GM18909 (cell line): ENCODE results near the gene MGAT2.
"Not testable (repeated sequence)": the region's sequence is repeated elsewhere in the genome, so short reads cannot be mapped to it uniquely, and the experiment has no call there.

Experiments used
- ATAC-seq: cut with Tn5 transposase; IDR thresholded peaks from one replicate; pipeline ENCODE4 v1.9.1; 2021; ENCODE audit warnings: mild to moderate bottlenecking; ENCODE audit not compliant: unreplicated experiment, poor library complexity

MGAT2 gene

DNA sequence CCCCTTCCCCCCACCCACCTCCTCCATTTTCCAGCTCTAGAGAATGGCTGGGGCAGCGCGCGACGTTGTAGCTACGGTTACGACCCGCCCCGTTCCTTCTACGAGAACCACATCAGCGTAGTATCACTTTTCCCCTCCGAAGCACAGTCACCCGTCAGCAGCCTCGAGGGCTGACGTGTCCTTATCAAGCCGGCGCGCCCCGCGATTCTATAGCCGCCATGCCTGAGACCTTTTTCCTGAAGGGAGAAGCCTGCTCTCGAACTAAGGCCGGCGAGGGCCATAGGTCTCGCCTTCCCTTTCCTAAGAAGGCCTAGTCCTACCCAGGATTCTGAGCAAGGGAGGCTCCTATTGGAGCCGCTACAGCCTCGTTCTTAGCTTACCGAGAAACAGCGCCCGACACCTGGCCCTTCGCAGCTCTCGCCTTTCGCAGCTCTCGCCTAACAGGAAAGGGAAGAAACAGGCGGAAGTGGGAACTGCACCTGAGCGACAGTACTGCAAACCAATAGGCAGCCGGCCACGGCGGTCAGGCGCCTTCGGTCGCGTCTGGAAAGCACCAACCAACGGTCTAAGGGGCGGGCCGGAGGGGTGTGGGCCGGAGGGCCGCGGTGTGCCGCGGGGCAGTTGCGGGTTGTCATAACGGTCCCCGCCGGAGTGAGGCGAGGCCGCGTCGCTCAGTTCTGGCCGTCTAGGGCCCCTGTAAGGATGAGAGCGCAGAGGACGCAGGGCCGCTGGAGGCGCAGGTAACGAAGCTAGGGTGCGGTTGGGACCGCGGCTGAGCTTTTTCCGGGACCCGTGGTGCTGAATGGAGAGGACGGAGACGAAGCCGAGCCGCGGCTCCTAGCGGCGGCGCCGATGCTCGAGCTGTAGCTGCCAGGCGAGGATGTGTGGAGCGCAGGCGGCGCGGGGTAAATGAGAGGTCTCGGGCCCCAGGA lies at the start of gene MGAT2, which contains the start of gene RPL36AL:
MGAT2 (plus strand) TSS at position 618 of the 932 bp plus-strand sequence. CDS start 470 bp downstream, outside the sequence.
RPL36AL (minus strand) TSS at position 445 of the 932 bp plus-strand sequence. CDS start 1,522 bp downstream, outside the sequence.
- peak; percentile 94 for ATAC-seq

DNA sequence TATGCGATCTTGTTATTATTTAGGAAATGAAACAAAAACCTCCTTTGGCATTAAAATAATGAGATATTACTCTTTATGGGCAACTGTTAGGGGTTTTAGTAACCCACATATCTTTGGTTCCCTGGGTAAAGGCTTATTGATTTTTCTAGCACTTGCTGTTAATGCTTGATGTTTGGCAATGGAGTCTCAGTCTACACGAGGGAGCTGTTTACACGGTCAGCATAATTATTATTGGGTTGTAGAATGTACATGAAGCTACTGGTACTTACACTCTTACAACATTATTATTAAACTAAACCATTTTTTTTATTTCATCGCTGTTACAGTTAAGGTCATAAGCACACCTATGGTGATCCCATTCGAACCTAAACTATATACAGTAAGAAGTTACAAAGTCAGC lies 46.6 kb upstream of the MGAT2 start:
- ATAC-seq = no peak

DNA sequence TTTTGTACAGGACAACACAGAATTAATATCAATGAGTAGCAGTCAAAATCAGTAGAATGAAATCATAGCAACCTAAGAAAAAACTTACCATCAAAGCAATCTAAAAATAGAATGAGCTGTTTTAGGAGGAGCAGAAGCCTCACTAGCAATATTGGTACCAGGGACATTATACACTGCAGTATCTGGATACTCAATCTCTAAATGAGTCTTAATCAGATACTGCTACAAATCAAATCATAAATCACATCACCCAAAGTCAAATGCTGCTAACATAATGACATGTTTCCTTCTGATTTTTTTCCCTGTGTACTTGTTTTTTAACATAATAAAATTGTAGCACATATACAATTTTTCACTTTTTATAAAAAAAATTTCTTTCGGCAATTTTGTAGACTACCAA lies 42.5 kb upstream of the MGAT2 start:
- ATAC-seq = no peak

DNA sequence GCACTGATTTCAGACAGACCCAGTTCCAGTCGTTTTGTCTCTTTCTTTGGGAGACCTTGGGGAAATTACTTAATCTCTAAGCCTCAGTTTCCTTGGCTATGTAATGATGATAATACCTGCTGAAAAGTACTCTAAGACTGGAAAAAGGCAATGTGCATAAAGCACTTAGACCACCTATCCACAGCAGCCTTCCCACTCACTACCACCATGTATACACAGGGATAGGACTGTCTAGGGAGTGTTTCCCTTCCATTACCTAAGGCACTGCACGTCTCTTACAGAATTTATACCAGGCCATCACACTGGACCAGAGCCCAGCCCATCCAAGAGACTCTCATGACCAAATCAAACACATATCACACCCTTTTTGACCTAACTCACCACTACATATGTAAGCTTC lies 40.8 kb upstream of the MGAT2 start:
- no peak for ATAC-seq

DNA sequence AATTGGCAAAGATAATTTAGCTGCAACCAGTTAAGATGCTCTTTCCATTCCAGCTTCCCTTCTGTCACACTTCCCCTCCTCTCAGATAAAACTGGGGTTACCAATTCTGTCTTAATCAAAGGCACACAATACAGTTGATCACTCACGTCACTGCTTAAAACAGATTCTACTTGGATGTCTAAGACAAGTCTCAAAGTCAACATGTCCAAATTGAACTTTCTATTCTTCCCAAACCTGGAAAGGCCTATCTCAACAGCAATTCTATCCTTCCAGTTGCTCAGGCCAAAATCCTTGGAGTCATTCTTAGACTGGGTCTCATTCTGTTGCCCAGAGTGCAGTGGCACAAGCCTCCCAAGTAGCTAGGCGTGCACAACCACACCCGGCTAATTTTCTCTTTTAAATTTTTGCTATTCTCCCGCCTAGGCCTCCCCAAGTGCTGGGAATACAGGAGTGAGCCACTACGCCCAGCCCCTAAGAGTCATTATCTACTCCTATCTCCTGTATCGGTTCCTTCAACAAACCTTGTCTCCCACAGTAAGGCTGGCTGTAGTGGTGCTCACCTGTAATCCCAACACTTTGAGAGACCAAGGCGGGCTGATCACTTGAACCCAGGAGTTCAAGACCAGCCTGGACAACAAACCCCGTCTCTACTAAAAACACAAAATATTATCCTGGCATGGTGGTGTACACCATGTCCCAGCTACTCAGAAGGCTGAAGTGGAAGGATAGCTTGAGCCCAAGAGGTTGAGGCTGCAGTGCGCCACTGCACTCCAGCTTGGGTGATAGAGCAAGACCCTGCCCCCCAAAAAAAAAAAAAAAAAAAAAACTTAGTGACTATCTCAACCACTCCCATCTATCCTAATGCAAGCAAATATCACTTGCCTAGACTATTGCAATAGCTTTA lies 39.1 kb upstream of the MGAT2 start:
- no peak for ATAC-seq

DNA sequence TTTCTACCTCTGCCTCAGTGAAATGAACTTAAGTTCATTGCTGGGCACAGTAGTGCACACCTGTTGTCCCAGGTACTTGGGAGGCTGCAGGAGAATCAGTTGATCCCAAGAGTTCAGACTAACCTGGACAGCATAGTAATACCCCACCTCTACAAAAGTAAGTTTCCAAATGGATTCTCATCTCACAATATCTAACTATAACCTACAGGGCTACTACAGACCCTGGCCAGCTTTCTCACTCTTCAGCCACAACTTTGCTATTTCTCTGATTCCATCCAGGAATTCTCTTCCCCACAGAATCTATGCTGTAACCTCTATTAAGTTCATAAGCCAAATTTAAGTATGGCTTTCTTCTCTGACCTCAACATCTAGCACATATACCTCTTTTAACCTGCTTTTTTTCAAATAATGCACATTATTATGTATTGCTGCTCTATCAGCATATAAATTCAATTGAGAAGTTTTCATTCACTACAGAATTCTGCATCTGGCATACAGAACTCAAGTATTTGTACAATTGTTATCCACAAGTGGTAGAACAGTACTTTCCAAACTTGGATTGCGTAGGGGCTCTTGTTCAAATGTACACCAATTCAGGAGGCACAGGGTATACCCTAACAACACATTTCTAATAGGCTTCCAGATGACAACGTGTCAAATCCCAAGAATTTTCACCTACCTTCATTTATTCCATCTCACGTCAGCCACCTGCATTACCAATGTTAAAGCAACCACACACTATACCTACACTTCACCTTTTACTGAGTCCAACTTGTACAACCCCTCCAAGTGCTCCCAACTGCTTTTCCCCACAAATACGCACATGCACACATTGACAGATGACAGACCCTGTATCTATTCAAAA lies 38.3 kb upstream of the MGAT2 start:
- ATAC-seq = no peak

DNA sequence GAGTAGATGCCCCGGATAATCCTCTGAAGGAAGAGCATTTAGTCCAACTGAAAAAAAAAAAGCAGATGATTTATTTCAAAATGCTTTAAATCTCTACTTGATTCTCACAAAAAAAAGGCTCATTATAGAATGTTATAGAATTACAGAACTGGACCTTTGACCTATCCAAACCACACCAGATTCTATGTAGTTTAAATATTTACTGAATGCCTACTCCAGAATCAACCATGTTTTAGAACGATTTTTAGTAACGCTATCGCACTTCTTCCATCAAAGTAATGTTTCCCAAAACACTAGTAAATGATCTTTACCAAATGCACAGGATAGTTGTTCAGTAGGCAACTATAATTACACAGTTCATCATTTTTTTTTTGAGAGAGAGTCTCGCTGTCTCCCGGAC lies 37.0 kb upstream of the MGAT2 start:
- no peak for ATAC-seq

DNA sequence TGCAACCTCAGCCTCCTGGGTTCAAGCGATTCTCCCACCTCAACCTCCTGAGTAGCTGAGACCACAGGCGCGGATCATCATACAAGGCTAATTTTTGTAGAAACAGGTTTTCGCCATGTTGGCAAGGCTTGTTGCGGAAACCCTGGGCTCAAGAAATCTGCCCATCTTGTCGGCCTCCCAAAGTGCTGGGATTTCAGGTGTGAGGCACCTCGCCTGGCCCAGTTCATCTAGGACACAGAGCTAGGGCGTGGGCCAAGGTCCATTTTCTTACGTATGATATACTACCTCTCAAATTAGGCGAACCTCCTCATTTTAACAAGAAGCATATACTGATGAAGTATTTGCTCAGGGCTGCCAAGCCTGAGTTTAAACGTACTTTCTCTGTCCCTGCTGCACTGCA lies 36.5 kb upstream of the MGAT2 start:
- ATAC-seq = no peak

DNA sequence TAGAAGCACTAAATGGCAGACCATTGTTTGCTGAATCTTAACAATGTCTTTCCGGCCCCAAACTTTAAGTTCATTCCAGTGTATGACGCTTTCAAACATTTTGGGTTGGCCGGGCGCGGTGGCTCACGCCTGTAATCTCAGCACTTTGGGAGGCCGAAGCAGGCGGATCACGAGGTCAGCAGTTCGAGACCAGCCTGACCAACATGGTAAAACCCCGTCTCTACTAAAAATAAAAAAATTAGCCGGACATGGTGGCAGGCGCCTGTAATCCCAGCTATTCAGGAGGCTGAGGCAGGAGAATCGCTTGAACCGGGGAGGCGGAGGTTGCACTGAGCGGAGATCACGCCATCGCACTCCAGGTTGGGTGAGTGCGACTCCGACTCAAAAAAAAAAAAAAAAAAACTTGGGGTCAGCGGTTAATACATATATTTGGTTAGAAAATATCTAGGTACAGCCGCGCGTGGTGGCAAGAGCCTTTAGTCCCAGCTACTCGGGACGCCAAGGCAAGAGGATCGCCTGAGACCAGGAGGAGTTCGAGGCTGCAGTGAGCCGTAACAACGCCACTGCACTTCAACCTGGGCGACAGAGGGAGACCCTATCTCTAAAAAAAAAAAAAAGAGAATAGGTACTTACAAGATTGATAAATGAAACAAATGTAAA lies 35.5 kb upstream of the MGAT2 start:
- not testable (repeated sequence) for ATAC-seq

DNA sequence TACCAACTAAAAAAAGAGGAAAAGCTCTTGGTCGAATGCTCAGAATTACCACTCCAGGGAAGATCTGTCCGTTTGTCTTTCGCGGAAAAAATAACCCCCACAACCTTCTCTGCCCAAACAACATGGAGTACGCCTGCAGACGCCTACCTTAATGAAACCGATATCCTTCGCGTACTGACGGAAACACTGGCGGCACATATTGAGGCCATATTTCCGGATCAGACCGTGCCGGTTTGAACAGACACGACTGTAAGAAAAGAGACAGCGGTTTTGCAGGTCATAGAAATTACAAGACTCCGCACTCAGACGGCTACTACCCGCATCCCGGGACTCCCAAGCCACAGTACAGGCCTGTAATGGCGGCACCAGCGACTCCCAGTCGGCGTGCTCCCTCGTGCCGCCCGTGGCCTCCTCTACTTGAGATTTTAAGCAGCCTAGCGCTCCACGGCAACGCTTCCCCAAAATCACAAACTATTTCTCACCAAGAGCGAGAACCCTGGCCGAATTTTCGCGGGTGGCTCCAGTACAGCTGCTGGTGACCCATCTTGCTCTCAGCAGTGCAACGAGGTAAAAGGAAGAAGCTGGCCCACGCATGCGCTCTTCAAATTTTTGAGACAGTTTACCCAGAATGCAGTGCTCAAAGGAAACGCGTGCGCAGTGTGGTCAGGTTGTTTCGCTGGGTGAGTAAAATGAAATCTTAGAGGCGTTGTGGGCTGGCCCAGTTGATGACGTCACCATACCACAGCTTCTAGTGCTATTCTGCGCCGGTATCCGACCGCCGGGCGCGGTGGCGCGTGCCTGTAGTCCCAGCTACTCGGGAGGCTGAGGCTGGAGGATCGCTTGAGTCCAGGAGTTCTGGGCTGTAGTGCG lies 34.6 kb upstream of the MGAT2 start, which contains the start of gene RPS29:
RPS29 (minus strand) TSS at position 578 of the 870 bp plus-strand sequence; CDS start at position 544, 34 bp downstream.
- peak; percentile 88 for ATAC-seq

DNA sequence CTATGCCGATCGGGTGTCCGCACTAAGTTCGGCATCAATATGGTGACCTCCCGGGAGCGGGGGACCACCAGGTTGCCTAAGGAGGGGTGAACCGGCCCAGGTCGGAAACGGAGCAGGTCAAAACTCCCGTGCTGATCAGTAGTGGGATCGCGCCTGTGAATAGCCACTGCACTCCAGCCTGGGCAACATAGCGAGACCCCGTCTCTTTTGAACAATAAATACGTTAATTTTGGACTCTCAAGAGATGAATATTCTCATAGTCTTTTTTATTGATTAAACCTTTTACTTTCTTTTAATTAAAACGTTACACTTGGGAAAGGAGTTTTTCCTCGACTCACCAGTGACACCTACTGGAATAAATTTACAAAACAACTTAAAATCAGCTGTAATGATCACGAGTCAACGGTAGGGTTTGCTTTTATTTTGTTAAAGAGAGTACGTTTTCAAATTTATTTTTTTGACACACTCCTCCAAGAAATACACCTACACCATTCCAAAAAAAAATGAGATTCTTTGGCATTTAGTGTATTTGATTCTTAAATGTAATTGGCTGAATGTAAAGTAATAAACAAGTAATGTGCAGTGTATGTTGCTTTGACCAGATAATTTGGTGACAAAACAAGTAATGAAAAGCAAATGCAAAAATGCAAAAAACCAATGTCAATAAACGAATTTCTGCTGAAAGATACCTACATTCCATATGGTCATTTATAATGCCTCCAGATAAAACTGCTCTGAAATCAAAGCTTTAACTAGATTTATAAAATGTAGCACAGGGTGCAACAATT lies 33.7 kb upstream of the MGAT2 start:
- peak; percentile 30 for ATAC-seq

DNA sequence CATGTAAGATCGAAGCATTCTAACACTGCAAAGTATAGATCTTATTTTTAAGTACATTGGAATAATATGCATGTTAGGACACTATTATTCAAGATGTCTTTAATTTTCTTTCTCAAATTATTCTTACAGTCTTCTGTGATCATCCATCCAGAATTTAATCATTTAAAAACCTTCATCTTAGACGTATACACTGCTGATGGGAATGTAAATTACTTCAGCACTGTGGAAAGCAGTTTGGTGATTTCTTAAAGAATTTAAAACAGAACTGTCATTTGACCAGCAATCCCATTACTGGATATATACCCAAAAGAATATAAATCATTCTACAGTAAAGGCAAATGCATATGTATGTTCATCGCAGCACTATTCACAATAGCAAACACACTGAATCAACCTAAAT lies 31.2 kb upstream of the MGAT2 start:
- no peak for ATAC-seq

DNA sequence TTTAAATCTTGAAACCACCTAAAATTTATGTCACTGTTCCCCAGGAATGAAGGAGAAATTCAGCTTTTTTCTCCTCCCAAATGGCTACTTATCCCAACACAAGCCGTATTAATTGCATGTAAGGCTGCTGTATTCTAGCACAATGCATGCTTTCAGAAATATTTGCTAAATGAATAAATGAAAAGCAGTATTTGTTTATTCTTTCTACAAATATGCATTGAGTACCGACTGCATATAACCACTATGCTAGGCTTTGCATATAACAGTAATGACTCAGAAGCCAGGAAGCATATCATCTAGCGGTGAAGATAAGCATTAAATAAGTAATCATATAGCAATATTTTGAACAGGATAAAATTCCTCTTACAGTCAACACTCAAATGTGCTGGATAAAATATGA lies 27.6 kb upstream of the MGAT2 start:
- ATAC-seq = no peak

DNA sequence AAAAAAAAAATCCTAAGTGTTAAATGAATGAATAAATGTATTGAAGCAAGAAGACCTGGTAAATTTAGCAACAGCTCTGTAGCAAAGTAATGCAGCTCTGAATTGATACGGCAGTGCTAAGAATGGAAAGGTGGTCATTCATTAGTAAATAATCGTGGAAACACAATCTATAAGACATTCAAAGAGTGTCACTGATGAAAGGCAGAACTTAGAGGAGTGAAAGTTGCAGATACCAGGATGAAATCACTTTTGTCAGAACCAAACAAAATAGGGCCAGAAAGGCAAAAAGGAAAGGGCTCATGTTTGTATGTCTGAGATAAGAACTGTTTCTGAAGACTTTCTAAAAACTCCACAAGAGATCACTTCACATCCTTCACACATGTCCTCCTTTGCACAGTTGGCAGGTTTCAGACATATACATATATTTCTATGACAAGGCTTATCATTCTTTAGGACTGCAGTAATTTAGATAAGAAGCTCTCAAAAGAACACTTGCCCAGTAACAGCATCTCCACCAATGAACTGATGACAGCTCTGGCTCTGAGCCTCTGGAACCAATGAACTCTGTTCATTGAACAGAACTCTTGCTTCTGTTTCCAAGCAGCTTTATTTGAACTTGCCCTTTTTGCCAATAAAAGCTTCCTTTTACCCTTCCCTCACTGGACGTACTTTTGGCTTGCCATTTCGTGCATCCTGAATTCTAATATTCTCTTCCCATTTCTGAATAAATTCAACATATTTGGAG lies 26.1 kb upstream of the MGAT2 start:
- ATAC-seq = peak; percentile 22

DNA sequence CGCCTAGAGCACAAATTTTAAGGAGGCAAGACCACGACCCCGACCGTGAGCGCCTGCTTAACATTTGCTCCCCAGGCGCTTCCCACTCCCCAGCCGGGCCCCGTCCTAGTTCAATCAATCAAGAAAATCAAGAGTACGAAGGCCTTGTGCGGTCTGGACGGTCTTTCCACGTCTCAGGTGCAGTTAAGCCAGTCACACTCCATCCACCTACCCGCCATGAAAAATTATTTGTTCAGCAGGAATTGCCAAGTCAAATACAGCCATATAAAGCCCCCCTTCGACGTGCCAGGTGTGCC lies 22.5 kb upstream of the MGAT2 start:
- peak; percentile 0 for ATAC-seq

DNA sequence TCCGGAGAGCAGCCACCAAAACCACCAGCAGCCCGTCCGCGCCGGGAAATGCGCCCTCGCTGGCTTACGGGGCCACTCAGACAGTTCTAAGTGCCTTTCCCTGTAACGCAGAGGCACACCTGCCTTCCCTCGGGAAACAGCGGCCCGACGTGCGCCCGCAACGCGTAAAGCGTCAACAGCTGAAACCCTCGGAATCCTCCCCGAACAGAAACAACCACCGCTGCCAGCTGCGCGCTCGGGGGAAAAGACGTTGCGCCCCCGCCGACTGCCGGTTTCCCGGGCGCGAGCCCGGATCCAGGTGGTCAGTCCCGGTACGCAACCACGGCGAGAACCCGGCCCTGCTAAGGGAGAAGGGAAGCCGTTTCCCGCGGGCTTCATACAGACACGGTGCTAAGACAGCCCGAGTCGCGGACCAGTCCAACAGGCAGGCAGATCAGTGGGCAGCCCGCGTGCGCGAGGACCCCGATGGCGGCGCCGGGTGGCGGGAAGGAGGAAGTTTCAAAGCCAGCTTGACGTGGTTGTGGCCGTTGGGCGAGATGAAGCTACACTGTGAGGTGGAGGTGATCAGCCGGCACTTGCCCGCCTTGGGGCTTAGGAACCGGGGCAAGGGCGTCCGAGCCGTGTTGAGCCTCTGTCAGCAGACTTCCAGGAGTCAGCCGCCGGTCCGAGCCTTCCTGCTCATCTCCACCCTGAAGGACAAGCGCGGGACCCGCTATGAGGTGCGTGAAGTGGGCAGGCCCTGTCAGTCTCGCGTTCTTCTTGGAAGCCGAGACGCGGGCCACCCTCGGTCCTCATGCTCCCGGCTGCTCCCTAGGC lies 21.9 kb upstream of the MGAT2 start, which contains the start of gene LRR1:
LRR1 (plus strand) TSS at position 456 of the 816 bp plus-strand sequence; CDS start at position 537, 81 bp downstream.
- ATAC-seq = peak; percentile 60
